GM19328 (cell line): ENCODE data around the gene FTO.

Experiments used
- ATAC-seq: cut with Tn5 transposase; IDR thresholded peaks from one replicate; pipeline ENCODE4 v1.9.1; 2021; ENCODE audit warnings: mild to moderate bottlenecking, moderate library complexity; ENCODE audit not compliant: unreplicated experiment

The FTO gene

DNA sequence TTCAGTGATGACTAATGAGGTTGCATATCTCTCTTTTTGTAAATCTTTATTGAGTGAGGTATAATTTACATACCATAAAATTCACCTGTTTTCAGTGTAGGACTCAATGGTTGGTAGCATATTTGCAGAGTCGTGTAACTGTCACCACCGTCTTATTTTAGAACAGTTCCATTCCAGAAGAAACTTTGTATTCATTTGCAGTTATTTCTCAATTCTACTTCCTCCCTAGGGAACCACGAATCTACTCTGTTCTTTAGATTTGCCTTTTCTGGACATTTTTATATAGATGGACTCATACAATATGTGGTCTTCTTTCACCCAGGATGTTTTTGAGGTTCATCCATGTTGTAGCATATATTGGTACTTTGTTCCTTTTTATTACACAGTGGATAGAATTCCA, 3.7 kb downstream of the FTO start:
- ATAC-seq = no peak

DNA sequence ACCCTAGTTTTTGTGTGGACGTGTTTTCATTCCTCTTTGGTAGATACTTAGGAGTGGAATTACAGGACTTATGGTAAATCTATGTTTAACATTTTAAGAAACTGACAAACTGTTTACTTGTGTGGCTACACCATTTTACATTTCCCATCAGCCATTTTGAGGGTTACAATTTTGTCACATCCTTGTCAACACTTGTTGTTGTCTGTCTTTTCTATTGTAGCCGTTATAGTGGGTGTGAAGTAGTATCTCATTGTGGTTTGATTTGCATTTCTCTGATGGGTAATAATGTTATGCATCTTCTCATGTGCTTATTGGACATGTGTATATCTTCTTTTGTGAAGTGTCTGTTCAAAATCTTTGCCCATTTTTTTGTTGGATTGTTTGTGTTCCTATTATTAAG, 4.5 kb downstream of the FTO start:
- no peak for ATAC-seq

DNA sequence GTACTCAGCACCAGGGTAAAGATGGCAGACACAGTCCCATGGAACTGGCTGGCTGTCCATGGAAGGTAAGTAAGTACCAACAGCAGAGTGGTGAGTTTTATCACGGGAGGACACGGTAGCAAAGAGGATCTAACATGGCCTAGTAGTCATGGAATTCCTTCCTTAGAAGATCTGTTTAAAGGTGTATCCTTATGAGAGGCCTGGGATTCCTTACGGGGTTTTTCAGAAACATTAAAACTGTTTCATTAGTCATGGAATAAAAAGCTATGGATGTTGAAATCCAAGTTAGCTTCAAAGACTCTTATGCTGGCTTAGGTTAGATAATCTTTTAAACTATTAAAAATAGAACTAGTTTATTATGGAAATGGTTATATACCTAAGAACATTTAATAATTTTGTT, 7.4 kb downstream of the FTO start:
- ATAC-seq = no peak

DNA sequence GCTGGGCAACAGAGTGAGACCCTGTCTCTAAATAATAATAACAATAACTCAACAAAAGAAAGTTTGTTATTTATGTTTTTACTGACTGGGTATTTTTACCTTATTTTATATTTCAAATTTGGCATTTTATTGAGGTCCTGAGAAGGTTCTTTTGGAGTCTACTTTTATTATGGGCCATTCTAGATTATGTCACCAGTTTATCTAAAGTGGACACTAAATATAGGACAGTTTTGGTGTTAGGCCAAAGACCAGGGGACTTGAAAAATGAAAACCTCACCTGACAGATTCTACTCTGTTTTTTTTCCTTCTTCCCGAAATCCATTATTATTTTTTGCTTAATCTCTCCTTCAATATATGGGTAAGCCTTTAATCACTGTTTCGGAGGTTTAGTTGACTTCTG, 8.1 kb downstream of the FTO start:
- ATAC-seq = no peak

- no peak for ATAC-seq
These were observed 9.6 kb downstream of the FTO start for GRCh38 chr16:53713403-53714204.

- no peak for ATAC-seq
These were observed 10.5 kb downstream of the FTO start for GRCh38 chr16:53714205-53715022.

- no peak for ATAC-seq
These were observed 11.0 kb downstream of the FTO start for GRCh38 chr16:53715023-53715384.

- no peak for ATAC-seq
These were observed 13.6 kb downstream of the FTO start for GRCh38 chr16:53717577-53717976.

DNA sequence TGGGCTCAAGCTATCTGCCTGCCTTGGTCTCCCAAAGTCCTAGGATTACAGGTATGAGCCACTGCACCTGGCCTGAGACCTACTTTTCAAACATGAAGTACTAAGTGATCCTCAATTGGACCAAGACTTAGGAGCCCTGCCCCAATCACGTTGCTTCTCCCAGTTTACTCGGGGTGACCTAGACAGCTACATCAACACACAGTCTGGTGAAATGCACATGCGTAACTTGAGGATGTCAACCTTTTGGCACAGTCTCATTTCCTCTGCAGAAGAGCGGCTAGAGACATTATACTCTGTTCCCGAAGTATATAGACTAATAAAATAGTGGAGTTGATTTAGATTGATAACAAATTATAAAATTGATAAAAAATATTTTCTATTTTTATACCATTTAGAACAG, 17.1 kb downstream of the FTO start:
- no peak for ATAC-seq

DNA sequence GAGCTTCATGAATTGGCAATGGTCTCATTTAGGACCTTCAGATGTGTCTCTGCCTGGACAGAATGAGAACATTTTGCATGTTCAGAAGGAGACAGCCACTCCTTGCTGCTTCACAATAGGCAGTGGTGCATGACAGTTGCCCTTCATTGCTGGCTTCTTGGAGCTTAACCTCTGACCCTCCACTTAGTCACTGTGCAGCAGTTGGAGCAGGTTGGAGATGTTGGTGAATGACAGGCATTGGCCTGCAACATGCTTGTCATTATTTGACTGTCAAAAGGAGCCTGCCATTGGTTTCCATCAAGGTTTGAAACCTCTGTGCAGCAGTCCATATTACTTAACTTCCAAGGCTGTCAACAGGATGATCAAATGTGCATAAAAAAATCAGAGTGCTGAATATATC, 22.7 kb downstream of the FTO start:
- ATAC-seq = no peak

DNA sequence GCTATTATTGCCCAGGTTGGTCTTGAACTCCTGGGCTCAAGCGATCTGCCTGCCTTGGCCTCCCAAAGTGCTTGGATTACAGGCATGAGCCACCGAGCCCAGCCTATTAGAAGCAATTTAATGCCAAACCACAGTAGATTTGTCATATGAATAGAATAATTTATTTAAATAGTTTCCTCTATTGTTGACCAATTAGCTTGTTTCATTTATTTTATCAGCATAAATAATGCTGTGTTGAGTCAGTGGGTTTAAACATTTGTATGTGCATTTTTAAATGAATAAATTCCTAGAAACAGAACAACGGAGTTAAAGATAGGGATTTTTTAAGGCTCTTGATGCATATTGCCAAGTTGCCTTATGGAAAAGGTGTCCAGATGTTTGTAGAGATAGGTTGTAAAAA, 26.7 kb downstream of the FTO start:
- ATAC-seq = no peak

GRCh38 chr16:53732296-53732929, 28.5 kb downstream of the FTO start:
- no peak for ATAC-seq

- no peak for ATAC-seq
These were observed 31.0 kb downstream of the FTO start for GRCh38 chr16:53734908-53735307.

DNA sequence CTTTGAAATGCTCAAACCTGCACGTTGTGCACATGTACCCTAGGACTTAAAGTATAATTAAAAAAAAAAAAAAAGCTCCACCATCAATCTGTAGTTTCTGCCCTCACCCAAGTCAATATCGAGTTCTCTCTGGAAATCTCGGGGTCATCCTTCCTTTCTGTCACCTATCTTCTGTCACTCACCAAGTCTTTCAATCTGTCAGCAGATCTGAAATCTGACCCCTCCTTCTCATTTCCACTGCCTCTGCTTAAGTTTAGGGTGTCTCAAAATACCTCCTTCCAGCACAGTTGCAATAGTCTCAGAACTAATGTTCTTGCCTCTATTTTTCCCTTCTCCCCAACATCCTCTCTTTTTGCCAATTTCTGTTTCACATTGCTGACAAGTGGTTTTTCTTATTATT, 32.3 kb downstream of the FTO start:
- no peak for ATAC-seq

GRCh38 chr16:53737552-53737951, 33.6 kb downstream of the FTO start:
- no peak for ATAC-seq

DNA sequence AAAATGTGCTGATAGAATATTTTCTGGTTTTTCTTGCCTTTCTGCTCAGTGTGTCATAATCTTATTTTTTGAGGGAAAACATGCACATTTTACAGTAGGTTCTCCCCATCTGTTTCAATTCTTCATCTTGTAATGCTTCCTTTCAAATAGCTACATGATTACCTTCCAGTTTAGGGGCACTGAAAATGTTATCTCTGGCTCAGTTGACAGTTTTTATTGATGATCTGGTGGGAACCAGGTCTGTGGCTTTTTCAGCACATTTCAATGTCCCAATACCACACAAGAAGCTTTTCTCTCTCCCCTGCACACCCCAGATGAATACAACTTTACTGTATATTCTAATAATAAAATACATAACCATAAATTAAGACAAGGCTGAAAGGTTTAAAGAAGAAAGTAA, 36.5 kb downstream of the FTO start:
- no peak for ATAC-seq

- no peak for ATAC-seq
These were observed 37.1 kb downstream of the FTO start for GRCh38 chr16:53740933-53741531.

GRCh38 chr16:53741546-53741945, 37.6 kb downstream of the FTO start:
- ATAC-seq = no peak

DNA sequence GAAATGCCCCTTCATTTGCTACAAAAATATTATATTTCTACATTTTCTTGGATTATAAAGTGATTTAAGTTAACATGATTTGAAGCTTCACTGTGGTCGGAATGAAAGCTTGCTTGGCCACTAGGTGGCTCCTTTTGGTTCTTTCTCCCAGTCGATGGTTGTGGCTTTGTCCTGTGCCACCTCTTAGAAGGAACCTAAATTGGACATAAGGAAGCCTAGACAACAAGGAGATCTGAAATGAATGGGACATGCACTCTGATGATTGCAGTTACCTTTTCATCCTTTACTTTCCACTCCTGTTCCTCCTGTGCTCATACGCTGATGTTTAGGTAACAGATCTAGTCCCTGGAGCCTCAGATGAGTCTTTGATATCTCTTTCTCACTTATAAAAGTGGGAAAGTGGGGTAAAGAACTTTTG, 39.2 kb downstream of the FTO start:
- ATAC-seq = no peak

GRCh38 chr16:53744449-53744848, 40.5 kb downstream of the FTO start:
- ATAC-seq = no peak

- no peak for ATAC-seq
These were observed 41.1 kb downstream of the FTO start for GRCh38 chr16:53745086-53745485.
